Measurements from ENCODE around the gene DPF1.
A peak's percentile ranks its signal among the peaks of the same experiment; 100 is the strongest.
"Not testable (repeated sequence)": the region's sequence is repeated elsewhere in the genome, so short reads cannot be mapped to it uniquely, and the experiment has no call there.

DPF1 gene

GRCh38 chr19:38250428-38250820 is 26.4 kb upstream of the DPF1 start:
- no peak for DNase-seq

GRCh38 chr19:38248421-38248820 is 24.4 kb upstream of the DPF1 start:
- no peak for DNase-seq

GRCh38 chr19:38247734-38248268 is 23.8 kb upstream of the DPF1 start:
- DNase-seq, result no peak

GRCh38 chr19:38247126-38247525 is 23.1 kb upstream of the DPF1 start:
- no peak for DNase-seq

GRCh38 chr19:38245826-38246498 is 21.9 kb upstream of the DPF1 start:
- no peak for DNase-seq

GRCh38 chr19:38243279-38243673 is 19.3 kb upstream of the DPF1 start:
- DNase-seq, result no peak

GRCh38 chr19:38239816-38240215 is 15.8 kb upstream of the DPF1 start:
- DNase-seq, result no peak

- no peak for DNase-seq
These were observed 10.6 kb upstream of the DPF1 start for GRCh38 chr19:38234615-38235014.

GRCh38 chr19:38233740-38234251 is 9.8 kb upstream of the DPF1 start:
- peak; percentile 52 for DNase-seq

- DNase-seq, result no peak
These were observed 7.9 kb upstream of the DPF1 start for GRCh38 chr19:38231918-38232317.

- DNase-seq, result not testable (repeated sequence)
These were observed 6.6 kb upstream of the DPF1 start for GRCh38 chr19:38230506-38231133.

GRCh38 chr19:38229585-38230073 is 5.6 kb upstream of the DPF1 start:
- DNase-seq, result peak; percentile 40

GRCh38 chr19:38228491-38229439 is 4.7 kb upstream of the DPF1 start:
- no peak for DNase-seq

- no peak for DNase-seq
These were observed 4.0 kb upstream of the DPF1 start for GRCh38 chr19:38228005-38228377.

- no peak for DNase-seq
These were observed 3.4 kb upstream of the DPF1 start for GRCh38 chr19:38227287-38228004.

- not testable (repeated sequence) for DNase-seq
These were observed 819 bp upstream of the DPF1 start for GRCh38 chr19:38224863-38225218.

GRCh38 chr19:38223617-38224013 is 407 bp downstream of the DPF1 start:
- DNase-seq, result no peak

- DNase-seq, result no peak
These were observed 901 bp downstream of the DPF1 start for GRCh38 chr19:38223119-38223523.

GRCh38 chr19:38221919-38222830 is 1.8 kb downstream of the DPF1 start:
- no peak for DNase-seq

- DNase-seq, result no peak
These were observed 2.6 kb downstream of the DPF1 start for GRCh38 chr19:38221421-38221820.

GRCh38 chr19:38219221-38219620 is 4.8 kb downstream of the DPF1 start:
- no peak for DNase-seq
